Retina (tissue), 1 donor: ENCODE measurements around the gene MPI.
A peak's percentile ranks its signal among the peaks of the same experiment; 100 is the strongest.
"Not testable (repeated sequence)": the region's sequence is repeated elsewhere in the genome, so short reads cannot be mapped to it uniquely, and the experiment has no call there.

ENCODE experiments used
- DNase-seq: peaks from one replicate; pipeline ENCODE4 v3.0.0-alpha.2; 2016

The MPI gene

GRCh38 chr15:74893627-74894026, 3.8 kb downstream of the MPI start:
- no peak for DNase-seq

GRCh38 chr15:74894383-74894782, 4.5 kb downstream of the MPI start:
- DNase-seq: not testable (repeated sequence)

GRCh38 chr15:74895830-74896229, 6.0 kb downstream of the MPI start:
- no peak for DNase-seq

- DNase-seq: no peak
Measured at GRCh38 chr15:74896316-74896715, 6.5 kb downstream of the MPI start.

GRCh38 chr15:74897300-74897701, 7.5 kb downstream of the MPI start:
- no peak for DNase-seq

- DNase-seq: peak; percentile 72
Measured at GRCh38 chr15:74901612-74902063, 11.8 kb downstream of the MPI start.

GRCh38 chr15:74902295-74903075, 12.6 kb downstream of the MPI start:
- no peak for DNase-seq

- no peak for DNase-seq
Measured at GRCh38 chr15:74903676-74904075, 13.8 kb downstream of the MPI start.

GRCh38 chr15:74904190-74904805, 14.5 kb downstream of the MPI start:
- DNase-seq: no peak

GRCh38 chr15:74906067-74906449, 16.2 kb downstream of the MPI start:
- no peak for DNase-seq

GRCh38 chr15:74906450-74907162, 16.8 kb downstream of the MPI start, which contains the start of gene FAM219B:
Gene FAM219B (minus strand): TSS chr15:74906851. CDS start chr15:74906800, 51 bp downstream.
- peak; percentile 90 for DNase-seq

GRCh38 chr15:74907163-74907870, 17.5 kb downstream of the MPI start:
- no peak for DNase-seq

GRCh38 chr15:74908635-74909034, 18.8 kb downstream of the MPI start:
- no peak for DNase-seq

GRCh38 chr15:74913041-74913440, 23.2 kb downstream of the MPI start:
- no peak for DNase-seq

GRCh38 chr15:74913799-74914198, 24.0 kb downstream of the MPI start:
- DNase-seq: not testable (repeated sequence)

- DNase-seq: no peak
Measured at GRCh38 chr15:74917676-74918075, 27.8 kb downstream of the MPI start.

- no peak for DNase-seq
Measured at GRCh38 chr15:74920456-74920855, 30.6 kb downstream of the MPI start.

- no peak for DNase-seq
Measured at GRCh38 chr15:74924525-74924924, 34.7 kb downstream of the MPI start.

GRCh38 chr15:74928771-74929198, 38.9 kb downstream of the MPI start:
- DNase-seq: no peak

- no peak for DNase-seq
Measured at GRCh38 chr15:74933573-74933972, 43.7 kb downstream of the MPI start.

- DNase-seq: not testable (repeated sequence)
Measured at GRCh38 chr15:74935193-74935592, 45.4 kb downstream of the MPI start.

GRCh38 chr15:74937272-74937589, 47.4 kb downstream of the MPI start:
- no peak for DNase-seq
